NT2/D1 (cell line): Measurements from ENCODE around the gene RIPK3.
"Not testable (repeated sequence)": the region's sequence is repeated elsewhere in the genome, so short reads cannot be mapped to it uniquely, and the experiment has no call there.

Experiments used
- YY1 ChIP-seq: IDR thresholded peaks from 2 replicates; pipeline ENCODE4 v1.6.1; 2011; ENCODE audit not compliant: insufficient read length, insufficient read depth
- ZNF274 ChIP-seq: IDR thresholded peaks from 2 replicates; pipeline ENCODE4 v1.6.1; 2011; ENCODE audit warnings: mild to moderate bottlenecking, low read depth, low read length

GRCh38 chr14:24387579-24387978, 47.8 kb upstream of the RIPK3 start:
- not testable (repeated sequence) for TF ChIP-seq YY1, ZNF274
